ENCODE results near the gene KCNA4. TPM values are rescaled to one million over a fixed set of nuclear protein-coding genes. Genes with fewer than 3 reads are reported as not detected.
"Not testable (repeated sequence)": the region's sequence is repeated elsewhere in the genome, so short reads cannot be mapped to it uniquely, and the experiment has no call there.

Gene KCNA4
- total RNA-seq, 4 donors from 2014 or later, result 0.07 to 0.35 (median 0.22) TPM

GRCh38 chr11:30046578-30046945 is 29.7 kb upstream of the KCNA4 start:
- Histone ChIP-seq H3K27me3 (no peaks in the 10 kb centered on the region), H3K27ac (no peak overlapping the region), H3K9me3 (no peaks in the 10 kb centered on the region), H3K4me3 (no peak overlapping the region), H3K4me1 (no peaks in the 10 kb centered on the region), H3K36me3 (no peaks in the 10 kb centered on the region)
- 27 to 80% methylated on average over 1 to 2 of the region's 6 CpGs for WGBS, 2 donors (ENCODE audit: low coverage in 1 of 2)
- ATAC-seq, result no peak
- TF ChIP-seq POLR2A (IDR thresholded peaks at IDR 0.05), result no peak
- TF ChIP-seq, protein P1, sequence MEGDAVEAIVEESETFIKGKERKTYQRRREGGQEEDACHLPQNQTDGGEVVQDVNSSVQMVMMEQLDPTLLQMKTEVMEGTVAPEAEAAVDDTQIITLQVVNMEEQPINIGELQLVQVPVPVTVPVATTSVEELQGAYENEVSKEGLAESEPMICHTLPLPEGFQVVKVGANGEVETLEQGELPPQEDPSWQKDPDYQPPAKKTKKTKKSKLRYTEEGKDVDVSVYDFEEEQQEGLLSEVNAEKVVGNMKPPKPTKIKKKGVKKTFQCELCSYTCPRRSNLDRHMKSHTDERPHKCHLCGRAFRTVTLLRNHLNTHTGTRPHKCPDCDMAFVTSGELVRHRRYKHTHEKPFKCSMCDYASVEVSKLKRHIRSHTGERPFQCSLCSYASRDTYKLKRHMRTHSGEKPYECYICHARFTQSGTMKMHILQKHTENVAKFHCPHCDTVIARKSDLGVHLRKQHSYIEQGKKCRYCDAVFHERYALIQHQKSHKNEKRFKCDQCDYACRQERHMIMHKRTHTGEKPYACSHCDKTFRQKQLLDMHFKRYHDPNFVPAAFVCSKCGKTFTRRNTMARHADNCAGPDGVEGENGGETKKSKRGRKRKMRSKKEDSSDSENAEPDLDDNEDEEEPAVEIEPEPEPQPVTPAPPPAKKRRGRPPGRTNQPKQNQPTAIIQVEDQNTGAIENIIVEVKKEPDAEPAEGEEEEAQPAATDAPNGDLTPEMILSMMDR (IDR thresholded peaks at IDR 0.05), result no peak
- no peak for TF ChIP-seq POLR2AphosphoS5 (IDR thresholded peaks at IDR 0.05)
- no peak for TF ChIP-seq EP300 (IDR thresholded peaks at IDR 0.05)

DNA sequence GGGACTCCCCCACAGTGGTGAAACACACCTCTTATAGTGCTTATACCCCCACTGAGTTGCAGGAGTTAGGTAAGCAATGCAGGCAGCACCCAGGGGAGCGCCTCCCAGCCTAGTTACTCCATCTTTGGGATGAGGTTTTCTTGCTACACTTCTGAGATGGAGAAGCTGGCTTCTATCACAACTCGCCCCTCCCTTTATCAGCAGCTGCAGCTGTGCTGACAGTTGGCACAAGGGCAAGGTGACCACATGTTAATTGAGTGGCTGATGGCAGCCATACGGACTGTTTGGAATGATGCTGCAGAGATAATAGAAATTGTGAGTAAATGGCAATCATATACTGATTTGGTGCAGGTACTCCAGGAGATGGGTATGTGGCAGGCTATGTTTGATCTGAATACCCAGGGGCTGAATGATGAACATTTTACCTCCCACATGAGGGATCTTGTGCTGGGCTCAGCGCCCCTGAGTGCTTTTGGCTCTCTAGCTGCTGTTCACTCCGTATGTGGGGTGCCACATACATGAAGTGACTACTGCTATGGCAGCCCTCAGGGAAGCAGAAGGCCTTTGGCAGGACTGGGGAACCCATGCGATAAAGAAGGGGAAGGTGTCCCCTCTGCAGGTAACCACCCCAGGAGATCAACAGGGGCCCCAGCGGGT is 29.2 kb upstream of the KCNA4 start:
- Histone ChIP-seq H3K27me3 (no peaks in the 10 kb centered on the region), H3K36me3 (no peaks in the 10 kb centered on the region), H3K27ac (no peak overlapping the region), H3K9me3 (no peaks in the 10 kb centered on the region), H3K4me1 (no peaks in the 10 kb centered on the region), H3K4me3 (no peak overlapping the region)
- no peak for TF ChIP-seq EP300 (IDR thresholded peaks at IDR 0.05)
- TF ChIP-seq POLR2AphosphoS5 (IDR thresholded peaks at IDR 0.05), result no peak
- TF ChIP-seq, protein P1 (IDR thresholded peaks at IDR 0.05), result no peak
- no peak for TF ChIP-seq POLR2A (IDR thresholded peaks at IDR 0.05)
- ATAC-seq, result peak; percentile 22
- 58 to 70% methylated on average over 3 to 5 of the region's 7 CpGs for WGBS, 2 donors (ENCODE audit: low coverage in 1 of 2)

DNA sequence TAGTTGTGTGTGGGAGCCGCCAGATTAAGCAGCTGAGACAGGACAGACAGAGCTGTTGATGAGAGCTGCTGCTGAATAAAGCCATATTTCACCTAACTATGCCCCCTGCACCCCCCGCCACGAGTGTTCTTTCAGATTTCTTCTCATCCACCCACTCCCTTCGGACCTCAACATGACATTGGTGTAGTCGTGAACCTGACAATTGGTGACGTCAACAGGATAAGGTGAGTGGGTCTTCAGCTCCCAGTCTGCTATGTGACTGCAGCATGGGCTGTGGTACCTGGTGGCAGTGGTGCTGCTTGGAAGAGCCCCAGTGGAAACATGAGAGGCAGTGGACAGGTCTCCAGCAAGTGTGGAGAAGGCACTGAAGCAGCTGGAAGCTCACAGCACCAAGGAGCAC is 28.3 kb upstream of the KCNA4 start:
- Histone ChIP-seq H3K36me3 (no peaks in the 10 kb centered on the region), H3K27ac (no peak overlapping the region), H3K4me1 (no peaks in the 10 kb centered on the region), H3K27me3 (no peaks in the 10 kb centered on the region), H3K9me3 (no peaks in the 10 kb centered on the region), H3K4me3 (no peak overlapping the region)
- WGBS, 2 donors (ENCODE audit: low coverage in 1 of 2), result 58 to 86% methylated on average over 1 to 3 of the region's 6 CpGs
- no peak for ATAC-seq
- no peak for TF ChIP-seq POLR2AphosphoS5 (IDR thresholded peaks at IDR 0.05)
- TF ChIP-seq, protein P1 (IDR thresholded peaks at IDR 0.05), result no peak
- no peak for TF ChIP-seq EP300 (IDR thresholded peaks at IDR 0.05)
- TF ChIP-seq POLR2A (IDR thresholded peaks at IDR 0.05), result no peak

DNA sequence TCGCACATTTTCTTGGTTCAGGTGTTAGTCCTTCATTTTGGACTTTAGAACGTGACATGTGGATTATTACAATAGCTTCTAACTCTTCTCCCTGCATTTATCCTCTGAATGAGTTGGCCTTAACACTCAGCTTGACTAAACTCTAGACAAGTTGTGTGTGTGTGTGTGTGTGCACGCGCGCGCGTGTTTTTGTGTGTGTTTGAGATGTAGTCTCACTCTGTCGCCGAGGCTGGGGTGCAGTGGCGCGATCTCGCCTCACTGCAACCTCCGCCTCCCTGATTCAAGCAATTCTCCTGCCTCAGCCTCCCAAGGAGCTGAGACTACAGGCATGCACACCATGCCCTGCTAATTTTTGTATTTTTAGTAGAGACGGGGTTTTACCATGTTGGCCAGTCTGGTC is 24.3 kb upstream of the KCNA4 start:
- WGBS, 2 donors (ENCODE audit: low coverage in 1 of 2), result 92 to 95% methylated on average over 10 to 14 of the region's 14 CpGs
- no peaks in the 10 kb centered on the region for H3K4me1 ChIP-seq
- no peaks in the 10 kb centered on the region for H3K9me3 ChIP-seq
- no peak overlapping the region for H3K4me3 ChIP-seq
- TF ChIP-seq, protein P1 (IDR thresholded peaks at IDR 0.05), result no peak
- TF ChIP-seq EP300 (IDR thresholded peaks at IDR 0.05) (no peak), POLR2AphosphoS5 (IDR thresholded peaks at IDR 0.05) (no peak), POLR2A (IDR thresholded peaks at IDR 0.05) (no peak)
- ATAC-seq, result no peak
- no peak overlapping the region for H3K27ac ChIP-seq
- H3K36me3 ChIP-seq, result no peaks in the 10 kb centered on the region
- no peaks in the 10 kb centered on the region for H3K27me3 ChIP-seq

DNA sequence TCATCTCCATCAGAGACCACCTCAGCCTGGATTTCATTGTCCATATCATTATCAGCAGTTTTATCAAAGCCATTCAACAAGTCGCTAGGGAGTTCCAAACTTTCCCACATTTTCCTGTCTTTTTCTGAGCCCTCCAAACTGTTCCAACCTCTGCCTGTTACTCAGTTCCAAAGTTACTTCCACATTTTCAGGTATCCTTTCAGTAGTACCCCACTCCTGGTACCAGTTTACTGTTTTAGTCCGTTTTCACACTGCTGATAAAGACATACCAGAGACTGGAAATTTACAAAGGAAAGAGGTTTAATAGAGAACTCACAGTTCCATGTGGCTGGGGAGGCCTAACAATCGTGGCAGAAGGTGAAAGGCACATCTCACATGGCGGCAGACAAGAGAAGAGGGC is 17.9 kb upstream of the KCNA4 start:
- not testable (repeated sequence) for H3K27me3 ChIP-seq, H3K27ac ChIP-seq, H3K4me1 ChIP-seq, H3K4me3 ChIP-seq, H3K36me3 ChIP-seq, ATAC-seq
- peaks cover 0 to 13% (median 0%) of the 10 kb centered on the region in 3 donors for H3K9me3 ChIP-seq
- 79 to 82% methylated on average over 3 to 4 of the region's 4 CpGs for WGBS, 2 donors (ENCODE audit: low coverage in 1 of 2)

GRCh38 chr11:30034166-30034565 is 17.3 kb upstream of the KCNA4 start:
- not testable (repeated sequence) for H3K4me1 ChIP-seq, H3K27me3 ChIP-seq, H3K4me3 ChIP-seq, H3K27ac ChIP-seq, ATAC-seq, H3K36me3 ChIP-seq
- H3K9me3 ChIP-seq, result peaks cover 0 to 13% (median 0%) of the 10 kb centered on the region in 3 donors

Data from gastroesophageal sphincter (tissue), 4 donors.